Muscle layer of duodenum (tissue), 2 donors: ENCODE measurements around the gene ZC3H11A.

Experiments used
- H3K27ac ChIP-seq: one replicate; pipeline ENCODE4 v1.7.0; 2013; ENCODE audit warnings: mild to moderate bottlenecking, low read length
- H3K27me3 ChIP-seq: one replicate; pipeline ENCODE4 v1.7.0; 2013; ENCODE audit warnings: low read depth, mild to moderate bottlenecking, control low read depth, low read length
- H3K36me3 ChIP-seq, 2 donors: one replicate each; pipeline ENCODE4 v1.7.0; 2013; ENCODE audit warnings: low read length in 2 of 2, control low read depth in 1 of 2, mild to moderate bottlenecking in 1 of 2; ENCODE audit not compliant: insufficient read depth in 2 of 2, control insufficient read depth in 1 of 2
- H3K4me1 ChIP-seq, 2 donors: one replicate each; pipeline ENCODE4 v1.7.0; 2013; ENCODE audit warnings: low read length in 2 of 2, mild to moderate bottlenecking in 2 of 2, control low read depth in 1 of 2, moderate library complexity in 1 of 2; ENCODE audit not compliant: insufficient read depth in 2 of 2, control insufficient read depth in 1 of 2
- H3K4me3 ChIP-seq, 2 donors: one replicate each; pipeline ENCODE4 v1.7.0; 2013; ENCODE audit warnings: low read length in 2 of 2, low read depth in 1 of 2, mild to moderate bottlenecking in 1 of 2
- H3K9me3 ChIP-seq, 2 donors: one replicate each; pipeline ENCODE4 v1.7.0; 2013; ENCODE audit warnings: low read length in 2 of 2, control low read depth in 1 of 2, mild to moderate bottlenecking in 1 of 2; ENCODE audit not compliant: control insufficient read depth in 1 of 2
- donor health status: healthy.

ZC3H11A gene

DNA sequence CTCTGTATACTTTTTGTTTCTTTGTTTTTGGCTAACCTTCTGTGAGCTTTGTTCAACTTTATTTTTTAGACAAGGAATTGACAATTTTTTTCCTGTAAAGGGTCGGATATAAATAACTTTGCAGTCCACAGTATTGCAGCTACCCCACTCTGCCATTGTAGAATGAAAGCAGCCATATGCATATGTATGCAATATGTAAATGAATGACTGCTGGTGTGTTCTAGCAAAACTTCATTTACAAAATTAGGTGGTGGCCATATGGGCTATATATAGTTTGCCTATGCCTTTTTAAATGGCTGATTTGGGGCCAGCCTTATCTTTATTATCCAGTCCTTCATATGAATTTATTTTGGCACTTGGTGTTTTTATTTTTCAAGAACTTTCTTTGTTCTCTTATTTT, 48.0 kb downstream of the ZC3H11A start:
- no peak overlapping the region for H3K27ac ChIP-seq
- H3K4me1 ChIP-seq: peaks cover 0 to 9% of the 10 kb centered on the region in 2 donors
- peaks cover 46 to 57% of the 10 kb centered on the region in 2 donors for H3K36me3 ChIP-seq
- no peak overlapping the region for H3K4me3 ChIP-seq
- no peaks in the 10 kb centered on the region for H3K9me3 ChIP-seq
- H3K27me3 ChIP-seq: no peaks in the 10 kb centered on the region
